ENCODE measurements around the gene TRIM33. TPM values are rescaled to one million over a fixed set of nuclear protein-coding genes. Genes with fewer than 3 reads are reported as not detected.

The TRIM33 gene
- total and polyA plus RNA-seq, 10 of the 15 experiments (the other 5 are each of a cell fraction or from before 2014, with no cell fraction given) = 9.0 to 40.3 (median 22.0) TPM

- ChIA-PET POLR2A (no interaction called here), CTCF (no interaction called here), RAD21 (ENCODE audit: unreplicated experiment) (no interaction called here), SMC1A (ENCODE audit: uncharacterized antibody, unreplicated experiment) (no interaction called here)
- no peaks in the 10 kb centered on the region for H3K79me2 ChIP-seq (ENCODE audit: control insufficient read depth, insufficient read depth, low read length)
- no TSS peak for BruUV-seq (replicated peaks)
- in situ Hi-C loops (cut with MboI) = no loop called here
- WGBS (ENCODE audit: insufficient coverage, insufficient replicate concordance, low lambda C conversion rate, missing lambda C conversion rate) = 100% methylated on average over 1 of the region's 1 CpG
- H3K36me3 ChIP-seq (ENCODE audit: control insufficient read depth in 2 of 2, insufficient read depth in 2 of 2, low read length in 1 of 2) = no peaks in the 10 kb centered on the region
- H3K27ac ChIP-seq (ENCODE audit: control insufficient read depth, insufficient read depth) = no peak overlapping the region
- no peaks in the 10 kb centered on the region for H3K27me3 ChIP-seq (replicated peaks in 1 of 2; ENCODE audit: control insufficient read depth in 2 of 2, insufficient read depth in 2 of 2, low read length in 1 of 2)
- FAIRE-seq (no peak), DNase-seq (ENCODE audit: low read depth, low spot score) (no peak), ATAC-seq (no peak)
- intact Hi-C loops (cut with micrococcal nuclease; ENCODE audit: unreplicated experiment) = no loop called here
- H3K9me3 ChIP-seq (replicated peaks; ENCODE audit: control insufficient read depth, insufficient read depth, low read length) = no peaks in the 10 kb centered on the region
- H3K4me2 ChIP-seq (ENCODE audit: control insufficient read depth, insufficient read depth) = no peak overlapping the region
- no peak overlapping the region for H2AFZ ChIP-seq (ENCODE audit: control insufficient read depth, low read depth, low read length)
- no peaks in the 10 kb centered on the region for H4K20me1 ChIP-seq (ENCODE audit: control insufficient read depth, insufficient read depth)
- no peaks in the 10 kb centered on the region for H3K4me1 ChIP-seq (ENCODE audit: control insufficient read depth, insufficient read depth, low read length)
- H3K4me3 ChIP-seq = no peak overlapping the region
- TF ChIP-seq MLLT1 (IDR thresholded peaks at IDR 0.05) (no peak), SMARCA5 (IDR thresholded peaks at IDR 0.05) (no peak), MTA2 (IDR thresholded peaks at IDR 0.05; ENCODE audit: low read depth) (no peak), RUNX3 (IDR thresholded peaks at IDR 0.05; ENCODE audit: low read length) (no peak), NR2C1 (IDR thresholded peaks at IDR 0.05) (no peak), IRF4 (IDR thresholded peaks at IDR 0.05; ENCODE audit: low read depth, low read length) (no peak), HDAC6 (IDR thresholded peaks at IDR 0.05; ENCODE audit: unreplicated experiment) (no peak), CEBPB (IDR thresholded peaks at IDR 0.05; ENCODE audit: borderline replicate concordance in 1 of 2, low read depth in 2 of 2, low read length in 2 of 2) (no peak), ZSCAN29 (IDR thresholded peaks at IDR 0.05) (no peak), MXI1 (IDR thresholded peaks at IDR 0.05; ENCODE audit: low read depth, low read length) (no peak), CBX3 (IDR thresholded peaks at IDR 0.05; ENCODE audit: borderline replicate concordance, low read depth) (no peak), TARDBP (IDR thresholded peaks at IDR 0.05; ENCODE audit: borderline replicate concordance) (no peak), MEF2B (IDR thresholded peaks at IDR 0.05; ENCODE audit: partially characterized antibody, poor library complexity, severe bottlenecking) (no peak)
- TF ChIP-seq, protein P1, sequence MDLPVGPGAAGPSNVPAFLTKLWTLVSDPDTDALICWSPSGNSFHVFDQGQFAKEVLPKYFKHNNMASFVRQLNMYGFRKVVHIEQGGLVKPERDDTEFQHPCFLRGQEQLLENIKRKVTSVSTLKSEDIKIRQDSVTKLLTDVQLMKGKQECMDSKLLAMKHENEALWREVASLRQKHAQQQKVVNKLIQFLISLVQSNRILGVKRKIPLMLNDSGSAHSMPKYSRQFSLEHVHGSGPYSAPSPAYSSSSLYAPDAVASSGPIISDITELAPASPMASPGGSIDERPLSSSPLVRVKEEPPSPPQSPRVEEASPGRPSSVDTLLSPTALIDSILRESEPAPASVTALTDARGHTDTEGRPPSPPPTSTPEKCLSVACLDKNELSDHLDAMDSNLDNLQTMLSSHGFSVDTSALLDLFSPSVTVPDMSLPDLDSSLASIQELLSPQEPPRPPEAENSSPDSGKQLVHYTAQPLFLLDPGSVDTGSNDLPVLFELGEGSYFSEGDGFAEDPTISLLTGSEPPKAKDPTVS (IDR thresholded peaks at IDR 0.05; ENCODE audit: low read depth, low read length) = no peak
- TF ChIP-seq, protein P2, sequence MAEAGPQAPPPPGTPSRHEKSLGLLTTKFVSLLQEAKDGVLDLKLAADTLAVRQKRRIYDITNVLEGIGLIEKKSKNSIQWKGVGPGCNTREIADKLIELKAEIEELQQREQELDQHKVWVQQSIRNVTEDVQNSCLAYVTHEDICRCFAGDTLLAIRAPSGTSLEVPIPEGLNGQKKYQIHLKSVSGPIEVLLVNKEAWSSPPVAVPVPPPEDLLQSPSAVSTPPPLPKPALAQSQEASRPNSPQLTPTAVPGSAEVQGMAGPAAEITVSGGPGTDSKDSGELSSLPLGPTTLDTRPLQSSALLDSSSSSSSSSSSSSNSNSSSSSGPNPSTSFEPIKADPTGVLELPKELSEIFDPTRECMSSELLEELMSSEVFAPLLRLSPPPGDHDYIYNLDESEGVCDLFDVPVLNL (IDR thresholded peaks at IDR 0.05; ENCODE audit: low read depth, low read length) = no peak
- no peak overlapping the region for H3K9ac ChIP-seq (ENCODE audit: control insufficient read depth, insufficient read depth, low read length)
Measured at GRCh38 chr1:114395863-114396262, 115.1 kb downstream of the TRIM33 start.
